GM12865 (cell line): ENCODE results near the gene IFITM1.

Experiments used
- DNase-seq: peaks from one replicate; pipeline ENCODE4 v3.0.0; 2010; ENCODE audit warnings: low read depth
- H3K4me3 ChIP-seq: 2 replicates; pipeline ENCODE4 v1.5.1; 2011; ENCODE audit warnings: mild to moderate bottlenecking, low read depth, low read length, control low read depth
- TF ChIP-seq, protein P1 (sequence below): IDR thresholded peaks from 2 replicates; pipeline ENCODE4 v1.5.1; 2011; ENCODE audit warnings: low read length, control low read depth, low read depth, inconsistent platforms; ENCODE audit not compliant: insufficient read depth; ENCODE audit errors: missing control alignments

Gene IFITM1

DNA sequence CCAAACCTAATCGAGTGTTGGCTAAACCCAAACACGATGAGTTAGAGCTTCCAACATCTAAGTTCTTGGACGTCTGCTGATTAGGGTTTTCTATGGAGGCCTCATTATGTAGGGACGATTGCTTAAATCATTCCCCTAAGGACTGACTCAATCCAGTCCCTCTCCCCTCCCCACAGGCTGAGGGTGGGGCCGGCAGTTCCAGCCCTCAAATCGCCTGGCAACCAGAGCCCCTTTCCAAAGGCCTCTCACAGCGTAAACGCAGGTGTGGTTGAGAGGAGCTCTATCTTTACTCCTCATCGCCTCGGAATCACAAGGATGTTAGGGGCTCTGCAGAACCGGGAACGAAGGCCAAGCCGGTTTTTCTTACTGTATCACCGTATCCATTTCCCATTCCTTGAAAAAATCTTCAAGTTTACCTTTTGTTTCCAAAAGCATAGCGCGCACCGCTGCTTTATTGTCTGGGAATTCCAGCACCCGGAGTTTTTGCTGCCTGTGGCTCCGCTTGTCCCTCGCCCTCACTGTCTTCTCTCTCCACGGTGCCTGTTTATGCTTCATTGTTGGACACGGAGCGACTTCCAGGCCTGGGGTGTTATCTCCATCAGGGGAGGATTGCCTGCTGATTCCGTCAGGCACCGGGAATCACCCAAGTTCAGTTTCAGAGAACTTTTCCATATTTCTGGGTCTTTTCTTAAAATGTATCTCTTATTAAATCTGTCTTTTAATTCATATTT lies 20.6 kb downstream of the IFITM1 start:
- TF ChIP-seq, protein P1, sequence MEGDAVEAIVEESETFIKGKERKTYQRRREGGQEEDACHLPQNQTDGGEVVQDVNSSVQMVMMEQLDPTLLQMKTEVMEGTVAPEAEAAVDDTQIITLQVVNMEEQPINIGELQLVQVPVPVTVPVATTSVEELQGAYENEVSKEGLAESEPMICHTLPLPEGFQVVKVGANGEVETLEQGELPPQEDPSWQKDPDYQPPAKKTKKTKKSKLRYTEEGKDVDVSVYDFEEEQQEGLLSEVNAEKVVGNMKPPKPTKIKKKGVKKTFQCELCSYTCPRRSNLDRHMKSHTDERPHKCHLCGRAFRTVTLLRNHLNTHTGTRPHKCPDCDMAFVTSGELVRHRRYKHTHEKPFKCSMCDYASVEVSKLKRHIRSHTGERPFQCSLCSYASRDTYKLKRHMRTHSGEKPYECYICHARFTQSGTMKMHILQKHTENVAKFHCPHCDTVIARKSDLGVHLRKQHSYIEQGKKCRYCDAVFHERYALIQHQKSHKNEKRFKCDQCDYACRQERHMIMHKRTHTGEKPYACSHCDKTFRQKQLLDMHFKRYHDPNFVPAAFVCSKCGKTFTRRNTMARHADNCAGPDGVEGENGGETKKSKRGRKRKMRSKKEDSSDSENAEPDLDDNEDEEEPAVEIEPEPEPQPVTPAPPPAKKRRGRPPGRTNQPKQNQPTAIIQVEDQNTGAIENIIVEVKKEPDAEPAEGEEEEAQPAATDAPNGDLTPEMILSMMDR, result no peak
- DNase-seq, result no peak
- H3K4me3 ChIP-seq, result no peak overlapping the region

DNA sequence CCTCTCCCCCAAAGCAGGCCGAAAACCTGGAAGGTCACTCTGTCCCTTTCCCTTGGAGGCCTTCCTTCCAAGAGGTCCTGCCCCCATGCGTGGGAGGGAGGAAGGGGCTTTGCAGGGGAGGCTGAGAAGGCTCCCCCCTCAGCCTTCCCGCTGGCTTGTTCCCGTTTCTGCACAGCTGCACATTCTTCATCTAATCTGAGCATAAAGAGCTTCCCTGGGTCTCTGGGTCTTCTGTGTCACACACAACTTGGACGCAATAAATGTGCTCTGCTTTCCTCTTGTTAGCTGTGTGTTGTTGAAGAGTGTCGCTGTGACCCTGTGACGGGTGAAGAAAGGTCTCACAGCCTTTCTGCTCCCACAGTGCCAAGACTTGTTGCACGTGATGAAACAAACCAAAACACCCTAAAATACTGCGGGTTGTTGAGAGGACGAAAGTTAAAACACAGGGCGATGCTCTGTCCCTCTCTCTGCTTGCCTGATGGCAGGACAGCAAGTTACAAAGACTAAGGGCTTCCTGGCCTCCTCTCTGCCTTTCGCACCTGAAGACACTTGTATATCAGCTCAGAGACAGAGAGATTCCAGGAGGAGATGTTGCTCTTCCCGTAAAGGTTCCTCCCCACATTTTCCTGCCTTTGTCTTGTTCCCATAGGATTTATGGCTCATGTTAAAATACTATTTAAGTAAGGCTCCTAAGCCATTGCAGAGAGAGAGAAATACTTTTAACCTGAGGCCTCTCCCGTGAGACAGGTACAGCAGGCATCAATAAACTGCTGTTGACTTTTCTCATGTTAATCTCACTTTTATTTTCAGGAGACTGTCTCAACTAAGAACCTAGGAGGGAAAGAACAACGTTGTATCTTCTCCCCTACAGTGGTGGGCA lies 22.2 kb downstream of the IFITM1 start:
- DNase-seq, result no peak
- TF ChIP-seq, protein P1, result no peak
- H3K4me3 ChIP-seq, result no peak overlapping the region

DNA sequence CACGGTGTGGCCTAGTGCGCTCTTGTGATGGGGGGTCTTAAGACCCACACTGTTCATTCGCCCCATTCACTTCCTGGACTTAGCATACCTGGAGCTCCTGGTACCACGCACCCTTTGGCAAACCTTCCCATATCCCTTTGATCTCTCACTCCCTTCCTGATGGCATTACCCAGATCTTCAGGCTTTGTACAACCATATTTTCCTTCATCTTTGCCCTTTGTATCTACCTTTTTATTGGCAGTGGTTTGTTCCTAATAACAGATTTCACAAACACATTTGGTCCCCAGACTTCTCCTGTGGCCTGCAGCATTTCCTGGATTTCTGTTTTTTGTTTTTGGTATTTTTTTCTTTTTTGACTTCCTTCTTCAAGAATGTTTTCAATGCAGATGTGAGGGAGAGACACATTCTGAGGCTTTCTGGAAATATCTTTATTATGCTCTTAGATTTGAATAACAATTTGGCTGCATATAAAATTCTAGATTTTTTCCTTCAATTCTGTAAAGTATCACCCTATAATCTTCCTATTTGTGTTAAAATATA lies 22.9 kb downstream of the IFITM1 start:
- TF ChIP-seq, protein P1, result no peak
- DNase-seq, result no peak
- H3K4me3 ChIP-seq, result no peak overlapping the region

DNA sequence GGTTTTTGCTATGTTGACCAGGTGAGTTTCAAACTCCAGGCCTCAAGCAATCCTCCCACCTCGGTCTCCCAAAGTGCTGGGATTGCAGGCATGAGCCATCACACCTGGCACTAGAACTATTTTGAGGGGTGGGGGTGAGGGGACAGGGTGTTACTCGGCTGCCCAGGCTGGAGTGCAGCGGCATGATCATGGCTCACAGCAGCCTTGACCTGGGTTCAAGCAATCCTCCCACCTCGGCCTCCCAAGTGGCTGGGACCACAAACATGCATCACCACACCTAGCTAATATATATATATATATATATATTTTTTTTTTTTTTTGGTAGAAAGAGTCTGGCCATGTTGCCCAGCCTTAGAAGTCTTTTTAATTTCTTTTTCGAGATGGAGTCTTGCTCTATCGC lies 23.9 kb downstream of the IFITM1 start:
- DNase-seq, result no peak
- TF ChIP-seq, protein P1, result no peak
- H3K4me3 ChIP-seq, result no peak overlapping the region

DNA sequence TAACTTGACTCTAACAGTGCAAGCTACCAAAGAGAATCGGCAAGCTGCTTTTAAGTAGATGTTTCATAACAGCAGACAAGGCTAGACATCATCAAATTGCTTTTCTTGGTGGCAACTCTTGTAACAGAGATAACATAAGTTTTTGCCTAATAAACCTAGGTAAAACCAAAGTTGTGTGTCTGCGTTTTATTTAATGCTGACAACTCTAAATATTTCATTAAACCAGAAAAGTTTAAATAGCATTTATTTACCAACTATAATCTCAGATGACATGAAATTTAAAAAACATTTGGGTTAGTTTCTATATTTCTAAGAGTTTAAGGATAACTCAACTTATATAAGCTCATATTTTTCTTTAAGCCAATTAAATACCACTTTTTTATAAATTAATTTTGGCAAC lies 26.1 kb downstream of the IFITM1 start:
- TF ChIP-seq, protein P1, result no peak
- H3K4me3 ChIP-seq, result no peak overlapping the region
- DNase-seq, result no peak

DNA sequence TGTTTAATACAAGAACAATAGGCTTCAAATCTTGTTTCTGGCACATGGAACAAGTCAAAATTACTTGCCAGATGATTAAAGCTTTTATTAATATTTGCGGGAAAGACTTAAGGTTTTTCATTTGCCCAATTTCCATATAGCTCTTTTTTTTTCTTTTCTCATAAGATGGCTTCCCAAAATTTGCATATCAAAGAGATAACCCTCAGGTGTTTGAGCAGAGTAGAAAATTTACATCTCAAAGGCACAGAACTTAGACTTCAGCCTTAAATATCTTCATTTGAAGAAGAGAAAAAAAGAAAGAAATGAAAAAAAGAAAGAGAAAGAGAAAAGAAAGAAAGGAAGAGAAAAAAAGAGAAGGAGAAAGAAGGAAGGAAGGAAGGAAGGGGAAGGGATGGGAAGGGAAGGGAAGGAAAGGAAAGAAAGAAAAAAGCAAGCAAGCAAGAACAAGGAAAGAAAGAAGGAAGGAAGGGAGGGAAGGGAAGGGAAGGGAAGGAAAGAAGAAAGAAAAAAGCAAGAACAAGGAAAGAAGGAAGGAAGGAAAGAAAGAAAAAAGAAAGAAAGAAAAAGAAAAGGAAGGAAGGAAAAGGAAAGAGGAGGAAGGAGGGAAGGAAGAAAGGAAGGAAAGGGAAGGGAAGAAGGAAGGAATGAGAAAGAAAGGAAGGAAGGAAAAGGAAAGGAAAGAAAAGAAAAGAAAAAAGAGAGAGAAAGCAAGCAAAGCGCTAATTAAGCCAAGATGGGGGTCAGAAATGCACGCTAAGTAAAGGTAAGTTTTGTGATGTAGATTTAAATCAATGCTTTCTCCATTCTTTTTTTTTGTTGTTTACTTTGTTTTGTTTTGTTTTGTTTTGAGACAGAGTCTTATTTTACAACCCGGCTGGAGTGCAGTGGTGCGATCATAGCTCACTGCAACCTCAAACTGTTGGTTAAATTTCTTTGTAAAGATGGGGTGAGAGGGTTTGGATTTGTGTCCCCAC lies 27.0 kb downstream of the IFITM1 start:
- no peak for DNase-seq
- TF ChIP-seq, protein P1, result no peak
- H3K4me3 ChIP-seq, result no peak overlapping the region
